DND-41 (cell line): ENCODE results near the gene SCRG1.

Experiments
- ATAC-seq: fragments of 200-7000 bp; cut with Tn5 transposase; 3 replicates; pipeline ENCODE4 v1.9.1; 2021; ENCODE audit warnings: low read depth; ENCODE audit not compliant: insufficient read depth
- DNase-seq: peaks from one replicate; pipeline ENCODE4 v3.0.0-alpha.2; 2020
- H2AFZ ChIP-seq: 2 replicates; pipeline ENCODE4 v1.6.0; 2012; ENCODE audit warnings: low read depth, low read length
- H3K27ac ChIP-seq: 2 replicates; pipeline ENCODE4 v1.5.1; 2012; ENCODE audit warnings: low read length, inconsistent platforms
- H3K27me3 ChIP-seq: fragments of 200-600 bp; sonication (generic); 2 replicates; pipeline ENCODE4 v1.6.0; 2012; ENCODE audit warnings: low read length, mild to moderate bottlenecking, inconsistent platforms; ENCODE audit not compliant: insufficient read depth, poor library complexity
- H3K36me3 ChIP-seq: 2 replicates; pipeline ENCODE4 v1.5.1; 2012; ENCODE audit warnings: low read length, inconsistent platforms; ENCODE audit not compliant: insufficient read depth
- H3K4me1 ChIP-seq: 2 replicates; pipeline ENCODE4 v1.5.1; 2012; ENCODE audit warnings: mild to moderate bottlenecking, low read length; ENCODE audit not compliant: insufficient read depth
- H3K4me2 ChIP-seq: 2 replicates; pipeline ENCODE4 v1.6.0; 2012; ENCODE audit warnings: mild to moderate bottlenecking, moderate library complexity, low read length, inconsistent platforms; ENCODE audit not compliant: insufficient read depth
- H3K4me3 ChIP-seq, 2 experiments: fragments of 200-600 bp in 1 of 2; shearing (Covaris generic) in 1 of 2; 2 replicates each; pipeline ENCODE4 v1.5.1; 2012 to 2016; ENCODE audit warnings: inconsistent platforms in 2 of 2, low read length in 2 of 2, mild to moderate bottlenecking in 2 of 2, low read depth in 1 of 2, moderate library complexity in 1 of 2
- H3K79me2 ChIP-seq: 2 replicates; pipeline ENCODE4 v1.6.0; 2012; ENCODE audit warnings: low read length, inconsistent platforms; ENCODE audit not compliant: insufficient read depth
- H3K9ac ChIP-seq: 2 replicates; pipeline ENCODE4 v1.6.0; 2012; ENCODE audit warnings: low read depth, mild to moderate bottlenecking, inconsistent platforms, low read length, moderate library complexity
- H3K9me3 ChIP-seq: 2 replicates; pipeline ENCODE4 v1.5.1; 2012; ENCODE audit warnings: low read length, moderate library complexity, mild to moderate bottlenecking, inconsistent platforms; ENCODE audit not compliant: insufficient read depth, severe bottlenecking
- H4K20me1 ChIP-seq: 2 replicates; pipeline ENCODE4 v1.6.0; 2012; ENCODE audit warnings: low read length; ENCODE audit not compliant: insufficient read depth
- CTCF ChIP-seq: IDR thresholded peaks from 2 replicates; pipeline ENCODE4 v1.5.1; 2012; ENCODE audit warnings: borderline replicate concordance, low read length, moderate library complexity, mild to moderate bottlenecking; ENCODE audit not compliant: poor library complexity, severe bottlenecking; ENCODE audit errors: extremely low read depth
- EZH2 ChIP-seq: IDR thresholded peaks from 3 replicates; pipeline ENCODE4 v1.6.1; 2012; ENCODE audit warnings: borderline replicate concordance, low read depth, mild to moderate bottlenecking, moderate library complexity, low read length, inconsistent platforms; ENCODE audit not compliant: severe bottlenecking

SCRG1 gene

GRCh38 chr4:173347467-173347866 is 51.4 kb downstream of the SCRG1 start:
- Histone ChIP-seq H3K27me3 (no peaks in the 10 kb centered on the region), H2AFZ (no peak overlapping the region), H4K20me1 (no peaks in the 10 kb centered on the region), H3K36me3 (peaks cover 5% of the 10 kb centered on the region; the same call in 1 of the 2 replicates), H3K4me2 (no peak overlapping the region), H3K9ac (no peak overlapping the region), H3K4me1 (no peaks in the 10 kb centered on the region), H3K4me3 (no peak overlapping the region), H3K27ac (no peak overlapping the region), H3K9me3 (no peaks in the 10 kb centered on the region), H3K79me2 (0 out of 2 replicates have a peak, but pooled peaks cover 3% of the 10 kb centered on the region)
- ATAC-seq (no peak), DNase-seq (no peak)
- TF ChIP-seq EZH2 (no peak), CTCF (no peak)

- DNase-seq, result no peak
Observed at GRCh38 chr4:173346074-173346473, 52.8 kb downstream of the SCRG1 start.

GRCh38 chr4:173345648-173346047 is 53.3 kb downstream of the SCRG1 start:
- Histone ChIP-seq H3K4me2 (no peak overlapping the region), H4K20me1 (no peaks in the 10 kb centered on the region), H3K27me3 (no peaks in the 10 kb centered on the region), H3K79me2 (0 out of 2 replicates have a peak, but pooled peaks cover 3% of the 10 kb centered on the region), H3K9me3 (no peaks in the 10 kb centered on the region), H3K9ac (no peak overlapping the region), H3K4me3 (no peak overlapping the region), H3K4me1 (no peaks in the 10 kb centered on the region), H3K27ac (no peak overlapping the region), H2AFZ (no peak overlapping the region), H3K36me3 (peaks cover 5% of the 10 kb centered on the region; the same call in 1 of the 2 replicates)
- ATAC-seq (no peak), DNase-seq (no peak)
- TF ChIP-seq EZH2 (no peak), CTCF (no peak)

More at GRCh38 chr4:173346074-173346473, 52.8 kb downstream of the SCRG1 start:
- Histone ChIP-seq H3K36me3 (peaks cover 5% of the 10 kb centered on the region; the same call in 1 of the 2 replicates), H3K27me3 (no peaks in the 10 kb centered on the region), H3K4me2 (no peak overlapping the region), H2AFZ (no peak overlapping the region), H4K20me1 (no peaks in the 10 kb centered on the region), H3K27ac (no peak overlapping the region), H3K9ac (no peak overlapping the region), H3K4me3 (no peak overlapping the region), H3K79me2 (0 out of 2 replicates have a peak, but pooled peaks cover 3% of the 10 kb centered on the region), H3K4me1 (no peaks in the 10 kb centered on the region), H3K9me3 (no peaks in the 10 kb centered on the region)
- no peak for ATAC-seq
- TF ChIP-seq CTCF (no peak), EZH2 (no peak)

- Histone ChIP-seq H3K27me3 (no peaks in the 10 kb centered on the region), H3K4me2 (no peak overlapping the region), H3K9ac (no peak overlapping the region), H3K9me3 (no peaks in the 10 kb centered on the region), H3K4me1 (no peaks in the 10 kb centered on the region), H3K4me3 (no peak overlapping the region), H3K27ac (no peak overlapping the region), H4K20me1 (no peaks in the 10 kb centered on the region), H3K79me2 (peaks cover 6% of the 10 kb centered on the region), H2AFZ (no peak overlapping the region), H3K36me3 (peaks cover 5% of the 10 kb centered on the region; the same call in 1 of the 2 replicates)
- no peak for DNase-seq
- ATAC-seq, result no peak
- TF ChIP-seq CTCF (no peak), EZH2 (no peak)
Observed at GRCh38 chr4:173343832-173344397, 55.0 kb downstream of the SCRG1 start.
